ENCODE data around the gene SUPT6H. TPM values are rescaled to one million over a fixed set of nuclear protein-coding genes. Genes with fewer than 3 reads are reported as not detected.

The SUPT6H gene
- total and polyA plus RNA-seq, 2 donors (not counting 3 experiments of a cell fraction or from before 2014, with no cell fraction given), result 33.9 to 79.2 TPM

- H3K79me2 ChIP-seq (ENCODE audit: control insufficient read depth, insufficient read depth, low read length), result no peaks in the 10 kb centered on the region
- H3K27me3 ChIP-seq (ENCODE audit: control insufficient read depth in 2 of 2, insufficient read depth in 2 of 2, low read length in 2 of 2), result no peaks in the 10 kb centered on the region
- no peaks in the 10 kb centered on the region for H3K4me1 ChIP-seq (ENCODE audit: control insufficient read depth, extremely low read depth, insufficient read depth, low read length)
- H3K36me3 ChIP-seq (ENCODE audit: control insufficient read depth in 2 of 2, extremely low read depth in 1 of 2, insufficient read depth in 2 of 2, low read length in 2 of 2), result peaks cover 44 to 73% of the 10 kb centered on the region in 2 experiments
- FAIRE-seq (no peak), DNase-seq (ENCODE audit: low read depth, low spot score) (no peak)
- H3K4me2 ChIP-seq (ENCODE audit: insufficient read depth, low read length), result no peak overlapping the region
- H3K27ac ChIP-seq (ENCODE audit: insufficient read depth, low read depth, low read length), result no peak overlapping the region
- H4K20me1 ChIP-seq (replicated peaks; ENCODE audit: control insufficient read depth, extremely low read depth, insufficient read depth, low read length), result no peaks in the 10 kb centered on the region
- H3K9ac ChIP-seq (replicated peaks; ENCODE audit: extremely low read depth, insufficient read depth, low read length), result no peak overlapping the region
- intact Hi-C loops (cut with micrococcal nuclease), result no loop called here
- dilution Hi-C loops (cut with MboI; ENCODE audit: extremely low pct_ligation_motif_present, low sequenced_read_pairs), result no loop called here
- ChIA-PET POLR2A (no interaction called here), CTCF (no interaction called here)
- TF ChIP-seq CTCF (IDR thresholded peaks at IDR 0.05; ENCODE audit: extremely low read depth in 1 of 2, insufficient read depth in 1 of 2, low read depth in 1 of 2, low read length in 2 of 2) (no peak), MAX (IDR thresholded peaks at IDR 0.05; ENCODE audit: insufficient read depth, insufficient read length) (no peak), MYC (IDR thresholded peaks at IDR 0.05; ENCODE audit: low read depth, low read length) (no peak), POLR2A (IDR thresholded peaks at IDR 0.05; ENCODE audit: low read depth, low read length) (no peak)
- no peak overlapping the region for H2AFZ ChIP-seq (ENCODE audit: low read depth, low read length)
- H3K4me3 ChIP-seq (replicated peaks in 1 of 3; ENCODE audit: insufficient read depth in 1 of 3, low read depth in 1 of 3, low read length in 3 of 3), result no peak overlapping the region
- no peaks in the 10 kb centered on the region for H3K9me3 ChIP-seq (replicated peaks; ENCODE audit: control insufficient read depth, insufficient read depth, low read length)
- no TSS peak for BruUV-seq (replicated peaks)
- no peaks in the 10 kb centered on the region for H3K9me1 ChIP-seq (replicated peaks; ENCODE audit: control insufficient read depth, extremely low read depth, insufficient read depth, low read length)
These were observed 24.3 kb downstream of the SUPT6H start for GRCh38 chr17:28686296-28686695.

GRCh38 chr17:28688481-28688880, 26.5 kb downstream of the SUPT6H start:
- no peak overlapping the region for H3K4me3 ChIP-seq (replicated peaks in 1 of 3; ENCODE audit: insufficient read depth in 1 of 3, low read depth in 1 of 3, low read length in 3 of 3)
- no peak for DNase-seq (ENCODE audit: low read depth, low spot score)
- H3K27me3 ChIP-seq (ENCODE audit: control insufficient read depth in 2 of 2, insufficient read depth in 2 of 2, low read length in 2 of 2), result no peaks in the 10 kb centered on the region
- H3K4me2 ChIP-seq (ENCODE audit: insufficient read depth, low read length), result no peak overlapping the region
- H4K20me1 ChIP-seq (replicated peaks; ENCODE audit: control insufficient read depth, extremely low read depth, insufficient read depth, low read length), result no peaks in the 10 kb centered on the region
- H3K9me1 ChIP-seq (replicated peaks; ENCODE audit: control insufficient read depth, extremely low read depth, insufficient read depth, low read length), result no peaks in the 10 kb centered on the region
- no TSS peak for BruUV-seq (replicated peaks)
- dilution Hi-C loops (cut with MboI; ENCODE audit: extremely low pct_ligation_motif_present, low sequenced_read_pairs), result no loop called here
- no peaks in the 10 kb centered on the region for H3K79me2 ChIP-seq (ENCODE audit: control insufficient read depth, insufficient read depth, low read length)
- FAIRE-seq, result no peak
- H2AFZ ChIP-seq (ENCODE audit: low read depth, low read length), result no peak overlapping the region
- H3K36me3 ChIP-seq (ENCODE audit: control insufficient read depth in 2 of 2, extremely low read depth in 1 of 2, insufficient read depth in 2 of 2, low read length in 2 of 2), result peaks cover 34 to 54% of the 10 kb centered on the region in 2 experiments
- POLR2A ChIA-PET, result interaction anchor here (0.7 kb wide), 1 partner anchor 31 kb away, joined by 3 read pairs; the partner anchor contains the start of gene RPL23A
- no peak overlapping the region for H3K27ac ChIP-seq (ENCODE audit: insufficient read depth, low read depth, low read length)
- TF ChIP-seq FOS (IDR thresholded peaks at IDR 0.05; ENCODE audit: borderline replicate concordance, insufficient read depth, low read length) (no peak), MAX (IDR thresholded peaks at IDR 0.05; ENCODE audit: insufficient read depth, insufficient read length) (no peak), CTCF (IDR thresholded peaks at IDR 0.05; ENCODE audit: extremely low read depth in 1 of 2, insufficient read depth in 1 of 2, low read depth in 1 of 2, low read length in 2 of 2) (no peak), EZH2 (IDR thresholded peaks at IDR 0.05; ENCODE audit: borderline replicate concordance, low read depth, low read length, severe bottlenecking) (no peak), JUN (IDR thresholded peaks at IDR 0.05; ENCODE audit: borderline replicate concordance, insufficient read depth, insufficient read length, low read depth) (no peak), POLR2A (IDR thresholded peaks at IDR 0.05; ENCODE audit: low read depth, low read length) (no peak), GATA2 (IDR thresholded peaks at IDR 0.05; ENCODE audit: insufficient read depth, insufficient read length, low read depth, low read length) (no peak)
- no peak overlapping the region for H3K9ac ChIP-seq (replicated peaks; ENCODE audit: extremely low read depth, insufficient read depth, low read length)
- intact Hi-C loops (cut with micrococcal nuclease), result no loop called here
- H3K9me3 ChIP-seq (replicated peaks; ENCODE audit: control insufficient read depth, insufficient read depth, low read length), result no peaks in the 10 kb centered on the region
- no peaks in the 10 kb centered on the region for H3K4me1 ChIP-seq (ENCODE audit: control insufficient read depth, extremely low read depth, insufficient read depth, low read length)
- CTCF ChIA-PET, result interaction anchor here (0.8 to 1.2 kb wide), 3 partner anchors 9 to 13 kb away, joined by 3 read pairs; no protein-coding TSS in a partner anchor

All from endothelial cell of umbilical vein (primary cell).